ENCODE results near the gene STRIP1.

The STRIP1 gene

DNA sequence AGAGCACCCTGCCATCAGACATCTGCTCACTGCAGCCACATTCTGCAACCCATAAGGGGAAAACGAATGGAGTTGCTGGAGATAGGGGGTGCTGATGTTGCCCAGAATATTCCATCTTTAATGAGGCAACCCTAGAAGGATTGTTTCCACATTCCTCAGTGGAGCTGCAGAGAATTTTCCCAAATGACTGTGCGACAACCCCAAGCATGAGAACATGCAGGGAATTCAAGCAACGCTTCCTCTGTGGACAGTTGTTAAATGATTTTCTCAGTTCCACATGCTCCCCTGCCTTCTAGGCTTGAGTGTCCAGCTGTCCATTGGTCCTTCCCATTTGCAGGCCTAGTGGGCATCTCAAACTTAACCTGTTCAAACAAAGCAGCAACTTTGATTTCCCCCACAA is 57.4 kb downstream of the STRIP1 start:
- DNase-seq (ENCODE audit: low read depth in 2 of 2): no peak

DNA sequence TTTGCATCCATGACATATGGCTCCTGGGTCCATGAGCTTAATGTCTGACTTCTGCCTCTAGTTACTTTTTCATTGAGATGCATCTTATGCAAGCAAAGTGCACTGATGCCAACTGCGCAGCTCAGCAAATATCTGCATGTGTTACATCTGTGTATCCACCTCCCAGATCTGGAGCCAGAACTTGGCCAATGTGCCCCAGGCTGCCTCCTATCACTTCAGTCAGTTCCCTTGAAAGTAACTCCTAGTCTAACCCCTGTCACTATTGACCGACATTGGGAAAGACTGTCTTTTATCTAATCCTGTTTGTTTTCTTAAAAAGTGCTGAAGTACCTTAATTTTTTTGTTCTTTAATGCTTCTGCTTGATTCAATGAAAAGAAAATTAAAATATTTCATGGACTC is 58.6 kb downstream of the STRIP1 start:
- no peak for DNase-seq (ENCODE audit: low read depth in 2 of 2)

DNA sequence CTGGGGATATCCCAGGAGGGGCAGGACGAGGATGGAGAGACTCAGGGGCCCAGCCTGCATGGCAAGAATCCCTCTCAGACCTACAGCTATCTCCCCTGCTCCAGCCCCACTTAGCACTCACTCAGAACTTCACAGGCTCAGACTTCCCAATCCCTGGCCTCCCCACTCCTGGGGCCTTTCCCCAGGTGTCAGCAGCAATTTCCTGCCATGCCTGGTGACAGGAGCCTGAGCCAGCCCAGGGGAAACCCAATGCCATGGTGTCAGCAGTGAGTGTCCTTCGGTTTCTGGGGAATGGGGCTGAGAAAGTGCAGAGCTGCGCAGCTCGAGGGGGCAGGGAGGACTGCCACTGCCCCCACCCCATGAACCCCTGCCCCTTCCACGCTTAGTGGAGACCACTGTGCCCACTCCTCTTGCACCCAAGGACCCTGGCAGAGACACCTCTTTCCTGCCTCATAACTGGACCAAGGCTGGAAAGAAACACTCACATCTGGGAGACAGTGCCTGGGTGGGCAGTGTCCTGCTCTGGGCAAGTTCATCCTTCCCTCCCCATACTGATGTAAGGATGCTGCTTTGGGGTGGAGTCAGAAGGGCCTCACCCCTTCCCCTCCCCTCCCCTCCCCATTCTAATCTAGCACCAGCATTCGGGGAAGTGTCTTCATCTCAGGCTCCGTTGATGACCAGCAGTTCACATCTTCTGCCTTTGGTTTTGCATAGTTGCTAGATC is 60.7 kb downstream of the STRIP1 start:
- no peak for DNase-seq (ENCODE audit: low read depth in 2 of 2)

DNA sequence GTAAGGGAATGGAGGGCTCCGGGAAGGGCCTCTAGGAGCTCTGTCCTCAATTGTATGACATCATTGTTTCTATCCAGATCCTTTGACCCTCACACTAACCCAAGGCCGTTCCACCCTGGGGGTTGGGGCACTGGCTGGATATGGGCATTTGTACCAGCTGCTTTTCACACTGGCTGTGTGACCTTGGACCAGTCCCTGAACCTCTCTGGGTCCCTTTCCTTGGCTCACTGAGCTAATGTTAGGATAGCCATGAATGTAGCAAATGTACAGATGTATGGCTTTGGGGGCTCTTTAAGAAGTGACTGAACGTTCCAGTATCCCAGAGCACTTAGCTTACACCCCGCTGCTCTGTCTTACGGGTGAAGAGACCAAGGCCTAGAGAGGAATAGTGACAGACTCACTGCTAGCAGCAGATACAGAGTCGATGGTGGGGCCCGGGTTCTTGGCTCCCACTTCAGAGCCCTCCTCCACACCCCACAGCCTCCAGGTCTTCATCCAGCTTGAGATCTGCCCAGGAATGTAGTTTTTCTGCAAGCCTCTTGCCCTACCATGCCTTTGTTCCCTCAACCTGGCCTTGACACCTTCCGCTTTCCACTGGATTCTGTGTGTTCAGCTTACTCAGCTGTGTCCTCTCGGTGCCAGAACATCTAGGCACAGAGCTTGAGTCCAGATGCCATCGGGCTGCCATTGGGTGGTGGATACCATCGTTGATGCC is 63.2 kb downstream of the STRIP1 start:
- no peak for DNase-seq (ENCODE audit: low read depth in 2 of 2)

DNA sequence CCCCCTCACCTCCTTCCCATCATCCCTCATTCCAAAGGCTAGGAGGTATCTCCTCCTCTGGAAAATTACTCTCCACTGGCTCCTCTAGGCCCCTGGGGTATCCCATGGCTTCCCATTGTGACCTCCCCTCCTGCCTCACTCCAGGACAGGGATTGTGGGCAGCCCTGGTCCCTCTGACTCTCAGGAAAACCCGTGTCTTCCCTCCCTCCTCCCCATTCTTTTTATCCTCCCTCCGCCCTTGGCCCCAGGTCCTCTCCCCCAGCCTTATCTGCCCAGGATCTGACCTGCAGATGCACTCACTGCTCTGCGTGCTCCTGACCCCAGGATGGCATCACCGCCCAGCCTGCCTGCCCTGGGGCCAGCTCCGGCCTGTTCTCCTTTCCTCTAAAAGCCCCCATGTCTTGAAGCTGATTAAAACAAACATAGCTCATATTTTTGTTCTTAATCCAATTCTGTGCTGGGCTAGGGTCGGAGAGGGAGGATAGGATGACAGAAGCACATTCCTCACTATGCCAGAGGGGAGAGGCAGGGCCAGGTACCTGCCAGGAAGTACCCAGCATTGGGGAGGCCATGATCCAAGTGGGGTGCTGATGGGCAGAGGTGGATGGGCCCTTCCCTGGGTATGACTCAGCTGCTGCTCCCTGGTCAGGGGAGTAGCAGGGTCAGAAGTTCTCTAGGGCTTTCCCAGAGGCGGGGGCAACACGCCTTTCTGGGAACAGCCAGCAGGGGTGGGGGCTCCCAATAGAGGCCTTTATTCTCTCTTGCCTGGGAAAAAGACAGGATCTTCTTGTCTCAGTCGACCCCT is 64.0 kb downstream of the STRIP1 start:
- DNase-seq (ENCODE audit: low read depth in 2 of 2): no peak

DNA sequence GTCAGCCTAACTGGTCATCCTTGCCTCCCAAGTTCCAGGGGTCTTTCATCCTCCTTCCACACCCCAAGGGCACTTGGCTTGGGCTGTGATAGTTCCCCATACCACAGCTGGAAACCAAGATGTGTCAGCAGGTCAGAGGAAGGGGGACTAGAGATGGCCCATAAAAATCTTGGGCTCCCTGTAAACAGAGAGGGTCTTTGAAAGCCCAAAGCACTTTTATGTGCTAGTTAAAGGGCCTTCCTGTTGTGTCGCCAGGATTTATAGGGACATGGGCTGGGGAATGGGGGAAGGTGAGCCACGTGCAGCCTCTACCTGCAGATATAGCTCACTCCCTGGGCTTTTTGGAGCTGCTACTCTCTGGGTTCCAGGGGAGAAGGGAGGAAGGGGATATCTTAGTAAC is 65.9 kb downstream of the STRIP1 start:
- DNase-seq (ENCODE audit: low read depth in 2 of 2): no peak

DNA sequence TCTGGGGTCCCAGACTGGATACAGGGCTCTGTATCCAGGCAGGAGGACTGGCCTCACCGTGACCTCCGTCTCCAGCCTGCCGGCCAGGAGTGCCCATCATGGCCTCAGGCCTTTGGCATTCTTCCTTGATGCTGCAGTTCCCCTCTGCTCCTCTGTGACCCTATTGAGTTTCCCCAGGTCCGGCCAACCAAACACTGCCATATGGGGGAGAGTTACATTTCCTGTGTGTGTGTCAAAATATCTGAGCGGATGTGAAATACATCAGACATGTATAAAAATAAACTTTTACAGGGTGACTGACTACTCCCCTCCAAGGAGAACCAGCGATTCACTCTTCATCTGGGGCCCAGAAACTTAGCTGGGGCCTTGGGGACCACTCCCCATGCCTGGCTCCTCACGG is 67.7 kb downstream of the STRIP1 start:
- no peak for DNase-seq (ENCODE audit: low read depth in 2 of 2)

All from stimulated activated CD8-positive, alpha-beta memory T cell treated with anti-CD3 and anti-CD28 coated beads, Interleukin-2, amount 100 ng/mL, for 48 hours (primary cell).